Cerebellar nuclear complex (tissue), 1 donor: ENCODE measurements around the gene PRR7.
"Not testable (repeated sequence)": the region's sequence is repeated elsewhere in the genome, so short reads cannot be mapped to it uniquely, and the experiment has no call there.

ENCODE experiments used
- DNase-seq, 2 experiments: peaks; one replicate each; lab custom pipeline; 2025; lab: John Stamatoyannopoulos, UW

The PRR7 gene

GRCh38 chr5:177446200-177447065 lies at the start of gene PRR7:
Gene PRR7, plus strand, starts transcription at chr5:177446814. Its CDS starts 8,254 bp downstream, at chr5:177455068.
- no peak for DNase-seq

- DNase-seq: no peak
These were observed 48.7 kb upstream of the PRR7 start for GRCh38 chr5:177397875-177398390.

GRCh38 chr5:177399997-177400868 lies 46.4 kb upstream of the PRR7 start, which contains the start of gene PFN3:
Gene PFN3, minus strand, starts transcription at chr5:177400661. Its CDS starts 85 bp downstream, at chr5:177400576.
- no peak for DNase-seq

GRCh38 chr5:177402271-177403043 lies 44.2 kb upstream of the PRR7 start:
- no peak for DNase-seq

GRCh38 chr5:177403102-177403791 lies 43.4 kb upstream of the PRR7 start:
- no peak for DNase-seq

GRCh38 chr5:177403792-177404640 lies 42.6 kb upstream of the PRR7 start:
- DNase-seq: peak in 1 of 2 experiments; percentile 6

- no peak for DNase-seq
These were observed 41.9 kb upstream of the PRR7 start for GRCh38 chr5:177404641-177405179.

GRCh38 chr5:177405312-177405711 lies 41.3 kb upstream of the PRR7 start:
- no peak for DNase-seq

- DNase-seq: no peak
These were observed 40.8 kb upstream of the PRR7 start for GRCh38 chr5:177405805-177406204.

GRCh38 chr5:177409043-177409801 lies 37.4 kb upstream of the PRR7 start, which contains the start of gene F12:
Gene F12, minus strand, starts transcription at chr5:177409564. Its CDS starts 37 bp downstream, at chr5:177409527.
- DNase-seq: no peak

- no peak for DNase-seq
These were observed 36.0 kb upstream of the PRR7 start for GRCh38 chr5:177410575-177410974.

GRCh38 chr5:177412603-177413233 lies 33.9 kb upstream of the PRR7 start:
- no peak for DNase-seq

- DNase-seq: no peak
These were observed 32.1 kb upstream of the PRR7 start for GRCh38 chr5:177414481-177414880.

GRCh38 chr5:177417081-177417480 lies 29.5 kb upstream of the PRR7 start:
- not testable (repeated sequence) for DNase-seq

- no peak for DNase-seq
These were observed 27.6 kb upstream of the PRR7 start for GRCh38 chr5:177419046-177419445.

GRCh38 chr5:177420472-177420871 lies 26.1 kb upstream of the PRR7 start:
- DNase-seq: not testable (repeated sequence)

GRCh38 chr5:177421062-177421798 lies 25.4 kb upstream of the PRR7 start:
- DNase-seq: no peak

GRCh38 chr5:177423671-177424070 lies 22.9 kb upstream of the PRR7 start:
- DNase-seq: peak in 1 of 2 experiments; percentile 8
